Esophagus muscularis mucosa (tissue), 4 donors: Measurements from ENCODE around the gene ZNF878. TPM values are rescaled to one million over a fixed set of nuclear protein-coding genes. Genes with fewer than 3 reads are reported as not detected.

ENCODE experiments used
- DNase-seq: peaks from one replicate; pipeline ENCODE4 v3.0.0-alpha.2; 2017; ENCODE audit errors: extremely low spot score
- H3K27ac ChIP-seq, 4 donors: fragments of 200-600 bp; sonication (generic); replicated peaks in 1 of 4; 1 replicate in 3 of 4; 2 replicates in 1 of 4; pipeline ENCODE4 v1.5.1; 2016 to 2019; ENCODE audit warnings: mild to moderate bottlenecking in 1 of 4
- H3K27me3 ChIP-seq, 4 donors: fragments of 200-600 bp; sonication (generic); one replicate each; pipeline versions ENCODE4 v1.5.1 to v1.6.0; 2016 to 2019
- H3K36me3 ChIP-seq, 4 donors: fragments of 200-600 bp; sonication (generic); one replicate each; pipeline ENCODE4 v1.5.1; 2016 to 2019
- H3K4me1 ChIP-seq, 4 donors: fragments of 200-600 bp; sonication (generic); one replicate each; pipeline ENCODE4 v1.5.1; 2016 to 2019
- H3K4me3 ChIP-seq, 4 donors: fragments of 200-600 bp; sonication (generic); 1 replicate in 2 of 4; 2 replicates in 2 of 4; pipeline ENCODE4 v1.5.1; 2016 to 2019; ENCODE audit warnings: mild to moderate bottlenecking in 4 of 4, moderate library complexity in 1 of 4
- H3K9me3 ChIP-seq, 4 donors: fragments of 200-600 bp; sonication (generic); 1 replicate in 3 of 4; 2 replicates in 1 of 4; pipeline ENCODE4 v1.5.1; 2016 to 2019
- CTCF ChIP-seq, 3 experiments: fragments of 200-600 bp in 2 of 3; fragments of 450-650 bp in 1 of 3; sonication (generic) in 2 of 3; IDR thresholded peaks; one replicate each; pipeline ENCODE4 v1.5.1; 2017 to 2019; ENCODE audit warnings: antibody characterized with exemption in 3 of 3, mild to moderate bottlenecking in 2 of 3, moderate library complexity in 1 of 3
- EP300 ChIP-seq: sonication (generic); formaldehyde crosslinking; IDR thresholded peaks from one replicate; pipeline ENCODE4 v1.6.1; 2017; ENCODE audit warnings: antibody characterized with exemption
- POLR2A ChIP-seq: fragments of 450-650 bp; IDR thresholded peaks from one replicate; pipeline ENCODE4 v1.6.1; 2017; ENCODE audit warnings: antibody characterized with exemption, moderate library complexity, mild to moderate bottlenecking, low read depth
- POLR2AphosphoS5 ChIP-seq, 2 donors: sonication (generic); formaldehyde crosslinking; IDR thresholded peaks; one replicate each; pipeline ENCODE4 v1.6.1; 2017; ENCODE audit warnings: antibody characterized with exemption in 2 of 2
- WGBS: methylation state at CpG from one replicate; pipeline ENCODE4 v1.1.5; 2018; 5-methylcytosine and 5-hydroxymethylcytosine counted together
- intact Hi-C: fragments of 100-400 bp; cut with DNase I; formaldehyde crosslinking; loops from one replicate; pipeline ENCODE4 v1.15.1; 2023
- small RNA-seq, 3 donors: library from RNA; depleted of rRNA; stranded (forward); fragments of <200 nt; gene quantifications; one replicate each; pipeline ENCODE3, GENCODE V24; 2016
- total RNA-seq, 4 donors: library from RNA; depleted of rRNA; stranded (reverse); fragments of >200 nt; gene quantifications; one replicate each; pipeline versions ENCODE4 v1.1.0 to v1.2.1, GENCODE V29; 2016

Gene ZNF878
- total RNA-seq, 4 donors from 2014 or later = 0.17 to 1.5 (median 0.43) TPM

- intact Hi-C loops = no loop called here
- peaks cover 0 to under 1% (median 0%) of the 10 kb centered on the region in 4 donors for H3K4me1 ChIP-seq
- H3K27ac ChIP-seq = no peak overlapping the region
- TF ChIP-seq POLR2AphosphoS5 (IDR thresholded peaks at IDR 0.05) (no peak), EP300 (no peak), CTCF (IDR thresholded peaks at IDR 0.05) (no peak), POLR2A (no peak)
- H3K9me3 ChIP-seq = no peaks in the 10 kb centered on the region
- H3K27me3 ChIP-seq = no peaks in the 10 kb centered on the region
- no peak overlapping the region for H3K4me3 ChIP-seq
- DNase-seq = no peak
- 79% methylated on average over 9 of the region's 9 CpGs for WGBS
- peaks cover 7 to 21% (median 14%) of the 10 kb centered on the region in 4 donors for H3K36me3 ChIP-seq
Measured at GRCh38 chr19:12000152-12000981, 52.4 kb downstream of the ZNF878 start.

- Histone ChIP-seq H3K4me3 (no peak overlapping the region), H3K9me3 (no peaks in the 10 kb centered on the region), H3K27ac (no peak overlapping the region), H3K27me3 (no peaks in the 10 kb centered on the region), H3K4me1 (peaks cover 0 to 34% (median 31%) of the 10 kb centered on the region in 4 donors), H3K36me3 (no peaks in the 10 kb centered on the region)
- no peak for DNase-seq
- TF ChIP-seq EP300 (no peak), POLR2A (no peak), POLR2AphosphoS5 (IDR thresholded peaks at IDR 0.05) (no peak), CTCF (IDR thresholded peaks at IDR 0.05) (no peak)
- intact Hi-C loops = no loop called here
- 85% methylated on average over 1 of the region's 1 CpG for WGBS
Measured at GRCh38 chr19:11995174-11995573, 57.6 kb downstream of the ZNF878 start.

Small RNA genes lying within 50 kb of the gene (small RNA-seq; reads per million reads assigned to genes)
- gene RF00019 = 0 reads per million in 3 donors
- 0 reads per million in 3 donors for gene RNA5SP464
- 0 to 1.4 (median 0) reads per million in 3 donors for gene RNA5SP465
- 0 reads per million in 3 donors for gene RNA5SP466

Other genes starting within 250 kb of the ZNF878 start
- gene ZNF440, start 238.7 kb downstream of the ZNF878 start, total RNA-seq = 1 to 10 TPM; 5.5 to 6.9 (median 6.3) TPM
- gene ZNF439, start 204.2 kb downstream of the ZNF878 start, total RNA-seq = 1 to 10 TPM; 6.5 to 9.1 (median 7.1) TPM
- gene ZNF69, start 165.2 kb downstream of the ZNF878 start, total RNA-seq = 1 to 10 TPM; 3.8 to 8.2 (median 6.9) TPM
- gene ZNF700, start 127.9 kb downstream of the ZNF878 start, total RNA-seq = 10 to 100 TPM in 2 of 4 donors, 1 to 10 TPM in 2; 7.6 to 12.0 (median 9.5) TPM
- 1 to 10 TPM; 3.3 to 7.5 (median 4.8) TPM for gene ZNF763, start 87.9 kb downstream of the ZNF878 start, total RNA-seq
- gene ZNF433, start 17.3 kb downstream of the ZNF878 start, total RNA-seq = 1 to 10 TPM; 3.0 to 5.4 (median 4.4) TPM
- gene ZNF844, start 11.8 kb upstream of the ZNF878 start, total RNA-seq = 10 to 100 TPM in 1 of 4 donors, 1 to 10 TPM in 3; 6.5 to 10.1 (median 8.3) TPM
- gene ZNF20, start 87.4 kb upstream of the ZNF878 start, total RNA-seq = 1 to 10 TPM; 1.3 to 5.8 (median 3.1) TPM
- gene ZNF625, start 103.8 kb upstream of the ZNF878 start, total RNA-seq = 1 to 10 TPM; 4.5 to 8.7 (median 7.8) TPM
- 1 to 10 TPM; 6.6 to 8.9 (median 7.5) TPM for gene ZNF136, start 110.1 kb upstream of the ZNF878 start, total RNA-seq
- gene ZNF44, start 241.9 kb upstream of the ZNF878 start, total RNA-seq = 1 to 10 TPM; 8.8 to 9.7 (median 9.4) TPM